GM19452 (cell line): ENCODE data around the gene CNTNAP2.

ENCODE experiments used
- ATAC-seq: cut with Tn5 transposase; IDR thresholded peaks from one replicate; pipeline ENCODE4 v1.9.1; 2021; ENCODE audit not compliant: unreplicated experiment

Gene CNTNAP2

GRCh38 chr7:147516391-147516790 is 1399.8 kb downstream of the CNTNAP2 start:
- ATAC-seq = no peak

DNA sequence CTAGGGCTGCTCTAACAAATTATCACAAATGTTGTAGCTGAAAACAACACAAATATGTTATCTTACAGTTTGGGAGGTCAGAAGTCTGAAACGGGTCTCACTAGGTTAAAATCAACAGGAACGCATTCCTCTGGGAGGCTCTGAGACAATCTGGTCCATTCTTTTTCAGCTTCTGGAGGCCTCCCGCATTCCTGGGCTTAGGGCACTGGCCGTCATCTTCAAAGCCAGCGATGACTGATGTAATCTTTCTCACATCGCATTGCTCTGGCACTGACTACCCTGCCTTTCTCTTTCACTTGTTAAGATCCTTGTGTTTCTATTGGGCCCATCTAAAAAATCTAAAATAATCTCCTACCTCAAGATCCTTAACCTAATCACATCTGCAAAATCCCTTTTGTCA is 1402.5 kb downstream of the CNTNAP2 start:
- no peak for ATAC-seq

- no peak for ATAC-seq
Observed at GRCh38 chr7:147523056-147523455, 1406.5 kb downstream of the CNTNAP2 start.

- ATAC-seq = no peak
Observed at GRCh38 chr7:147524726-147525250, 1408.2 kb downstream of the CNTNAP2 start.

GRCh38 chr7:147525325-147525724 is 1408.7 kb downstream of the CNTNAP2 start:
- ATAC-seq = no peak

- no peak for ATAC-seq
Observed at GRCh38 chr7:147535701-147536111, 1419.1 kb downstream of the CNTNAP2 start.

DNA sequence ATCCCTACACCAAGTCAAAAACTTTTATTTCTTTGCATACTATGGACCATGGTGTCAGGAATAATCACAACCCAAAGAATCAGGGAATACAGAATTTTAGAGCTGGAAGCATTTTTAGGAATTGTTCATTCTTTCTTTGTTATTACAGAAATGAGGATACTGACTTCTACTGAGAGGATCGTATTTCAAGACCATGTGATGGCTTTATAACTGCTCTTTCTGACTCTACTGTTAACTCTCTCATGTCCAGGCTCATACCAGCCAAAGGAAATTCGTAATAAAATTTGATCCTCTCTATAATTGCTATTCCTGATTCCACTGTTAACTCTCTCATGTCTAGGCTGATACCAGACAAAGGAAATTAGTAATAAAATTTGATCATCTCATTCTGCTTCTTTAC is 1423.1 kb downstream of the CNTNAP2 start:
- ATAC-seq = no peak

DNA sequence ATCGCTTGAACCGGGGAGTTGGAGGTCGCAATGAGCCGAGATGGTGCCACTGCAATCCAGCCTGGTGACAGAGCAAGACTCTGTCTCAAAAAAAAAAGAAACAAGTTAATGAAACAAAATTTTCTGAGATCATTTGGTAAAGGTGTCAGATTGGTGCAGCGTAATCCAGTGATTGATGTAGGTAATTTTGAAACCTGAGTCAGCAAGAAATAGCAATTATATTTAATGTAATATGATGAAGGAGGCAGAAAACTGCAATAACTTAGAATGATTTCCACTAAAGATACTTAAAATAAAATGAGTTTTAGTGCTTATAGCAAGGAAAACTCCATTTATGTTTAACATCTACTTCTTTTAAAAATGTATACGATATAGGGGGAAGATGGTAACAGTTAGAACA is 1424.1 kb downstream of the CNTNAP2 start:
- no peak for ATAC-seq

DNA sequence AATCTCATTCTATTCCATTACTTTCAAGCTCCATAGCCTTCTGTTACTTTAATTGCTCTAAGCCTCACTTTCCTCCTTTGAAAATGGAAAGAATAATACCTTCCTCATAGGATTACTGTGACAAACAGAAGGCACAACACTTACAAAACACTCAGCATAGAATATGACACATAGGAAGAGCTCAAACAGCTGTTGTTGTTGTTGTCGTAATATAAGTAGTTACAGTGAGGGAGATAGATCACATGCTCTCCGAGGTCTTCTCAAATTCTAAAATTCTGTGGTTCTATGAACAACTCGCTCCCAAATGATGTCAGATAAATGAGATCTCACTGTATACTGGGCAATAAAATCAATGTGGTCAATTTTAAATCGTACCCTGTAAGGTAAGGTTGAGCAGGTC is 1424.7 kb downstream of the CNTNAP2 start:
- ATAC-seq = no peak

- ATAC-seq = no peak
Observed at GRCh38 chr7:147547252-147547897, 1430.8 kb downstream of the CNTNAP2 start.

GRCh38 chr7:147556317-147556716 is 1439.7 kb downstream of the CNTNAP2 start:
- ATAC-seq = no peak

DNA sequence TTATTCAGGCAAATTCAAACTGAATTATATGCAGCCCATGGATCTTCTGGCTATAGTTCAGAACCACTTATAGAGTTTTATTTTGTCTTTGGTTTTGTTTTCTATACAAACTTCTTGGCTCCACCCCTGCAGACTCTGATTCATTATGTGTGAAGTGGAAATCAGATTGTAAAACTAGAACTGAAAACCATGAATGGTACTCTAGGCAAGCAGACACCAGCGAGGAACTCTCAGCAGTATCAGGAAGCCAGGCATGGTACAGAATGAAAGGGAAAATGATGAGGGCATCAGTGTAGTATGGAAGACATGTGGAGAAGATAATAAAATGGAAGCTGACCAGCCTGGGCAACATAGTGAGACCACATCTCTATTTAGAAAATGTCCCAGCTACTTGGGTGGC is 1447.1 kb downstream of the CNTNAP2 start:
- no peak for ATAC-seq

DNA sequence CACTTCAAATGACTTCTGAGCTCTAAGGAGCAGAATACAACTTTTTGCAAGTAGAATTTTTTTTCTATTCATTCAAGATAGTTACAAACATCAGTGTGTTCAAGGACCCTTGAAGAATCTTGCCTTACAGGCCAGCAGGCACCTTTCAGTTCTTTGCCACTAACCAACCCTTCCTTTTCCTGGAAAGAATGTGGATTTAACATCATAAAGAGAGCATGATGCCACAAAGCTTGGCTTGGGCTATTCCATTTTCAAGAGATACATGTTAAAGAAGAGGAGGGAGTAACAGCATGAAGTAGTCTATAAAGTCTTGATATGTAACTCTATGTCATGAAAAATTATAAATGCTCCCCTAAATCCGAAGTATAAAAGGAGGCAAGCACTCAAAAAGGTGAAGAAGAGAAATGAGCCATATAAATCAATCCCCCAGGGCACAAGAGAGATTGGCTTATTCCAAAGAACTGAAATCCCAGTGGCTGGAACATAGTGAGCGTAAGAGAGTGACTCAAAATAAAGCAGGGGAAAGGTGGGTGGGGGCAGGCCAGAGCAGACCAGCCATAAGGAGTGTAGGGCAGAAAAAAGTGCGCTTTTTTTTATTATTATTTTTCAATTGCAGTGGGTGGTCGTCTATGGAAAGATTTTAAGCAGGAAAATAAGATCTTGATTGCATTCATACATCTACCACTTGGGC is 1448.3 kb downstream of the CNTNAP2 start:
- ATAC-seq = no peak

GRCh38 chr7:147567043-147567442 is 1450.4 kb downstream of the CNTNAP2 start:
- ATAC-seq = no peak

- no peak for ATAC-seq
Observed at GRCh38 chr7:147569116-147569913, 1452.7 kb downstream of the CNTNAP2 start.

- ATAC-seq = no peak
Observed at GRCh38 chr7:147570390-147570789, 1453.8 kb downstream of the CNTNAP2 start.

- no peak for ATAC-seq
Observed at GRCh38 chr7:147571436-147572185, 1455.0 kb downstream of the CNTNAP2 start.

- no peak for ATAC-seq
Observed at GRCh38 chr7:147578196-147578595, 1461.6 kb downstream of the CNTNAP2 start.

DNA sequence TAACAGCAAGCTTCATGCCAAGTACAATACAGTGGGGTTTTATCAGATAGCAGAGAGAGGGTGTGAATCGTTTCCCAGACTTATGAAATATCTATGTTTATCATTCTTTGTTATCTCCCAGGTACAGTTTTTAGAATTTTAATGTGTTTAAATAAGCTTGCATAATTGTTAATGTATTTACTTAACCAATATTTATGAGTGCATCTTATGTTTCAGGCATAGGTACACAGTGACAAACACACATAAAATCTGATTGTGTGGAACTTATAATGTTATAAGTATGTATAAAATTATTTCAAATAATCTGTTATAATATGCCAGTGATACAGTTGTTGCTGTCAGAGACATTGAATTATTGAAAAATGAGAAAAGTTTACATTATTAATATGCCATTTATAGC is 1462.5 kb downstream of the CNTNAP2 start:
- ATAC-seq = no peak

DNA sequence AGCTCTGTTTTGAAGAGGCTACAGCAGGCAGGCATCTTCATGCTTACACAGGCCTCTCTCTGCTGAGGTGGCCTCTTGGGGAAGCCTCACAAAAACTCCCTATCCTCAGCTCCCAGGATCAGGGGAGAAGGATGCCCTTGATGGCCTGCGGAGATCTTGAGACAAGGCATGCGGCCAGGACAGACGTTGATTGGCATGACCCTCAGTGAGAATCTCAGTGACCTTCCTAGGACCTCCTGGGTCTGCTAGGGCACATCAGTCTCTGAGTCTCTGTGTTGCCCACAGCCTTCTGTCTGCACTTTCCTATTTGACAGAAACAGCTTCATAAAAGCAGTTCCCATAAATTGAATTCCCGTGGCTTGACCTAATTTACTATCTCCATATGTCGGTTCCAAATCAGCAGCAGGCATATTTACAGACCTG is 1468.2 kb downstream of the CNTNAP2 start:
- no peak for ATAC-seq

DNA sequence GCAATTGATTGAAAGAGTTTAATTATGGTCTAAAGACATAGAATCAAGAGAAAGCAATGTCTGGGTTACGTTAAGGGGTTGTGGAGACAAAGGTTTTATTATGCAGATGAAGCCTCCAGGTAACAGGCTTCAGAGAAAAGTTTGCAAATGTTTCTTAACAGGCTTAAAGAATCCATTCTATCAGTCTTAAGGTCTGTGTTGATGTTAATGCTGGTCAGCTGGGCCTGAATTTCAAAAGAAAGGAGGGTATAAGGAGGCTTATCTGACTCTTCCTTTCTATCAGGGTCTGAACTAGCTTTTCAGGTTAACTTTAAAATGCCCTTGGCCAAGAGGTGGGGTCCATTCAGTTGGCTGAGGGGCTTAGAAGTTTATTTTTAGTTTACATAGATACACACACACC is 1469.5 kb downstream of the CNTNAP2 start:
- no peak for ATAC-seq
